NCI-H2196 (cell line): ENCODE results near the gene NCCRP1.

Experiments used
- DNase-seq: peaks from one replicate; lab custom pipeline; 2025; ENCODE audit not compliant: unreplicated experiment; lab: John Stamatoyannopoulos, UW

The NCCRP1 gene

GRCh38 chr19:39196860-39197562, at the start of gene NCCRP1:
NCCRP1 (plus strand) TSS chr19:39196964; CDS start chr19:39196983, 19 bp downstream.
- no peak for DNase-seq

- no peak for DNase-seq
These were observed 49.3 kb upstream of the NCCRP1 start for GRCh38 chr19:39147480-39147879.

GRCh38 chr19:39148939-39149529, 47.7 kb upstream of the NCCRP1 start:
- DNase-seq: no peak

GRCh38 chr19:39150235-39150634, 46.5 kb upstream of the NCCRP1 start:
- DNase-seq: no peak

- no peak for DNase-seq
These were observed 45.8 kb upstream of the NCCRP1 start for GRCh38 chr19:39150807-39151600.

GRCh38 chr19:39152066-39152465, 44.7 kb upstream of the NCCRP1 start:
- no peak for DNase-seq

GRCh38 chr19:39154100-39154628, 42.6 kb upstream of the NCCRP1 start:
- no peak for DNase-seq

GRCh38 chr19:39154629-39155100, 42.1 kb upstream of the NCCRP1 start:
- DNase-seq: no peak

GRCh38 chr19:39155114-39155700, 41.6 kb upstream of the NCCRP1 start:
- no peak for DNase-seq

GRCh38 chr19:39155741-39156140, 41.0 kb upstream of the NCCRP1 start:
- DNase-seq: no peak

- no peak for DNase-seq
These were observed 40.2 kb upstream of the NCCRP1 start for GRCh38 chr19:39156326-39157230.

- no peak for DNase-seq
These were observed 39.3 kb upstream of the NCCRP1 start for GRCh38 chr19:39157275-39157996.

- no peak for DNase-seq
These were observed 38.8 kb upstream of the NCCRP1 start for GRCh38 chr19:39157997-39158389.

- DNase-seq: no peak
These were observed 38.0 kb upstream of the NCCRP1 start for GRCh38 chr19:39158646-39159260.

GRCh38 chr19:39160523-39160861, 36.3 kb upstream of the NCCRP1 start:
- DNase-seq: no peak

- DNase-seq: no peak
These were observed 35.7 kb upstream of the NCCRP1 start for GRCh38 chr19:39160889-39161672.

GRCh38 chr19:39162441-39163043, 34.2 kb upstream of the NCCRP1 start:
- DNase-seq: no peak

- no peak for DNase-seq
These were observed 33.1 kb upstream of the NCCRP1 start for GRCh38 chr19:39163621-39164020.
